B cell (primary cell): Measurements from ENCODE around the gene DDHD1. TPM values are rescaled to one million over a fixed set of nuclear protein-coding genes. Genes with fewer than 3 reads are reported as not detected.

ENCODE experiments used
- ATAC-seq: fragments of 200-7000 bp; cut with Tn5 transposase; one replicate; pipeline ENCODE4 v1.10.0; 2021; ENCODE audit warnings: low read depth, mild to moderate bottlenecking, moderate number of reproducible peaks, moderate library complexity
- CTCF ChIA-PET: fragments of 350-600 bp; sonication (Branson Sonifier 250); formaldehyde crosslinking; loops from one replicate; lab custom pipeline; 2021; ENCODE audit warnings: antibody characterized with exemption, inconsistent platforms; lab: Charles Lee
- POLR2A ChIA-PET: fragments of 350-600 bp; sonication (Branson Sonifier 250); formaldehyde crosslinking; loops from one replicate; lab custom pipeline; 2021; ENCODE audit warnings: antibody characterized with exemption; lab: Charles Lee
- DNase-seq: peaks from one replicate; pipeline ENCODE4 v3.0.0; 2013
- H2AFZ ChIP-seq: 2 replicates; pipeline ENCODE4 v1.6.1; 2012; ENCODE audit warnings: mild to moderate bottlenecking, low read depth, low read length; ENCODE audit not compliant: insufficient read depth, poor library complexity, severe bottlenecking
- H3K27ac ChIP-seq, 2 donors: 1 replicate in 1 of 2; 2 replicates in 1 of 2; pipeline ENCODE4 v1.5.1; 2012 to 2013; ENCODE audit warnings: low read length in 2 of 2, mild to moderate bottlenecking in 2 of 2, moderate library complexity in 1 of 2
- H3K27me3 ChIP-seq, 4 experiments: fragments of 200-600 bp in 1 of 4; sonication (generic) in 1 of 4; replicated peaks in 1 of 4; 1 replicate in 2 of 4; 2 replicates in 2 of 4; pipeline versions ENCODE4 v1.6.1 to v1.7.0; 2013 to 2016; ENCODE audit warnings: low read length in 3 of 4, mild to moderate bottlenecking in 2 of 4, mixed read lengths in 1 of 4, moderate library complexity in 1 of 4; ENCODE audit not compliant: insufficient read depth in 4 of 4, control insufficient read depth in 3 of 4; ENCODE audit errors: control extremely low read depth in 1 of 4
- H3K36me3 ChIP-seq, 2 experiments: replicated peaks in 1 of 2; 1 replicate in 1 of 2; 2 replicates in 1 of 2; pipeline versions ENCODE4 v1.6.1 to v1.7.1; 2013; ENCODE audit warnings: low read length in 1 of 2; ENCODE audit not compliant: insufficient read depth in 2 of 2, control insufficient read depth in 1 of 2; ENCODE audit errors: control extremely low read depth in 1 of 2, extremely low read depth in 1 of 2
- H3K4me1 ChIP-seq, 2 donors: fragments of 200-600 bp in 1 of 2; sonication (generic) in 1 of 2; 1 replicate in 1 of 2; 2 replicates in 1 of 2; pipeline versions ENCODE4 v1.5.1 to v1.6.1; 2013 to 2017; ENCODE audit warnings: low read length in 2 of 2; ENCODE audit not compliant: control insufficient read depth in 2 of 2, insufficient read depth in 2 of 2
- H3K4me2 ChIP-seq: replicated peaks from 2 replicates; pipeline ENCODE3; 2012; ENCODE audit warnings: mild to moderate bottlenecking, low read depth, low read length; ENCODE audit not compliant: poor library complexity, severe bottlenecking
- H3K4me3 ChIP-seq, 5 experiments: fragments of 200-600 bp in 1 of 5; sonication (generic) in 1 of 5; 1 replicate in 3 of 5; 2 replicates in 2 of 5; pipeline versions ENCODE4 v1.5.1 to v1.7.0; 2011 to 2016; ENCODE audit warnings: low read length in 4 of 5, mild to moderate bottlenecking in 4 of 5, low read depth in 2 of 5, control low read depth in 1 of 5, moderate library complexity in 1 of 5; ENCODE audit not compliant: insufficient read depth in 1 of 5; ENCODE audit errors: control extremely low read depth in 1 of 5, extremely low read depth in 1 of 5
- H3K79me2 ChIP-seq: fragments of 200-600 bp; sonication (generic); one replicate; pipeline ENCODE4 v1.6.0; 2016; ENCODE audit warnings: low read length; ENCODE audit not compliant: control insufficient read depth, insufficient read depth
- H3K9ac ChIP-seq: fragments of 200-600 bp; sonication (generic); 2 replicates; pipeline ENCODE4 v1.6.1; 2017; ENCODE audit warnings: mild to moderate bottlenecking, low read length, moderate library complexity
- H3K9me3 ChIP-seq, 3 donors: one replicate each; pipeline versions ENCODE4 v1.6.1 to v1.7.1; 2013; ENCODE audit warnings: low read length in 2 of 3; ENCODE audit not compliant: control insufficient read depth in 2 of 3, insufficient read depth in 1 of 3; ENCODE audit errors: control extremely low read depth in 1 of 3
- H4K20me1 ChIP-seq: 2 replicates; pipeline ENCODE4 v1.6.0; 2012; ENCODE audit warnings: mild to moderate bottlenecking, low read length; ENCODE audit not compliant: insufficient read depth, control insufficient read depth, poor library complexity, severe bottlenecking
- H3K27ac Mint-ChIP-seq: one replicate; pipeline ENCODE4 v1.8.0; 2021; ENCODE audit warnings: mixed read lengths
- H3K27me3 Mint-ChIP-seq: one replicate; pipeline ENCODE4 v1.8.0; 2021; ENCODE audit warnings: mixed read lengths
- H3K4me1 Mint-ChIP-seq: one replicate; pipeline ENCODE4 v1.8.0; 2021; ENCODE audit warnings: mixed read lengths
- H3K4me3 Mint-ChIP-seq: one replicate; pipeline ENCODE4 v1.8.0; 2021; ENCODE audit warnings: mixed read lengths
- H3K9me3 Mint-ChIP-seq: one replicate; pipeline ENCODE4 v1.8.0; 2022; ENCODE audit warnings: mixed read lengths; ENCODE audit not compliant: insufficient read depth
- EZH2 ChIP-seq: IDR thresholded peaks from 2 replicates; pipeline ENCODE4 v1.6.1; 2012; ENCODE audit warnings: borderline replicate concordance, low read depth, mild to moderate bottlenecking, moderate library complexity, low read length; ENCODE audit not compliant: insufficient read depth, poor library complexity, severe bottlenecking
- WGBS: methylation state at CpG from one replicate; pipeline ENCODE4 v1.1.5; 2013; ENCODE audit warnings: missing lambda C conversion rate; ENCODE audit not compliant: insufficient coverage; 5-methylcytosine and 5-hydroxymethylcytosine counted together
- intact Hi-C: fragments of 100-400 bp; cut with micrococcal nuclease; formaldehyde crosslinking; loops from one replicate; pipeline ENCODE4 v1.10.0; 2022
- polyA plus RNA-seq: library from polyadenylated mRNA; depleted of rRNA; stranded (reverse); fragments of >200 nt; gene quantifications from 2 replicates; pipeline ENCODE4 v1.2.3, GENCODE V29; 2012
- total RNA-seq, 2 donors: library from RNA; stranded (reverse); fragments of 120-200 nt in 1 of 2; gene quantifications; 1 replicate in 1 of 2; 2 replicates in 1 of 2; pipeline versions ENCODE4 v1.2.3 to v1.2.4, GENCODE V29; 2013 to 2022
- TF ChIP-seq, protein P1 (sequence below): fragments of 200-600 bp; IDR thresholded peaks from one replicate; pipeline ENCODE4 v1.8.0; 2022; ENCODE audit warnings: antibody characterized with exemption, mild to moderate bottlenecking

DDHD1 gene
- total and polyA plus RNA-seq, 2 donors (not counting 1 experiment from before 2014, with no cell fraction given): 7.1 to 75.4 TPM

DNA sequence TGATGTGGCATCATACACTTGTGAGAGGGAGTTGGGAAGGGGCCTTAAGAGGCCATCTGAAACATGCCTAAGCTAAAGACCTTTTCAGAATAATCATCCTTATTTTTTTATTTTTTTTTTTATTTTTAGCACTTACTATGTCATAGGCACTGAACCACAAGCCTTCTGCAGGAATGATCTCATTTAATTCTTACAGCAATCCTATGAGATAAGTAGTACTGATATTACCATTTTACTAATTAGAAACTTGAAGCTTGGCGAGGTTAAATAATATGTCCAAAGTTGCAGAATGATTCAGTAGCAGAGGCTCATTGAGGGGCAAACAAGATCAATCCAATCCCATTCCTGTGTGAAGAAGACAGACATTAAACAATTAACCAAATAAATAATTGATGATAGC is 33.4 kb upstream of the DDHD1 start:
- H3K4me3 ChIP-seq: no peak overlapping the region
- TF ChIP-seq EZH2: no peak
- TF ChIP-seq, protein P1, sequence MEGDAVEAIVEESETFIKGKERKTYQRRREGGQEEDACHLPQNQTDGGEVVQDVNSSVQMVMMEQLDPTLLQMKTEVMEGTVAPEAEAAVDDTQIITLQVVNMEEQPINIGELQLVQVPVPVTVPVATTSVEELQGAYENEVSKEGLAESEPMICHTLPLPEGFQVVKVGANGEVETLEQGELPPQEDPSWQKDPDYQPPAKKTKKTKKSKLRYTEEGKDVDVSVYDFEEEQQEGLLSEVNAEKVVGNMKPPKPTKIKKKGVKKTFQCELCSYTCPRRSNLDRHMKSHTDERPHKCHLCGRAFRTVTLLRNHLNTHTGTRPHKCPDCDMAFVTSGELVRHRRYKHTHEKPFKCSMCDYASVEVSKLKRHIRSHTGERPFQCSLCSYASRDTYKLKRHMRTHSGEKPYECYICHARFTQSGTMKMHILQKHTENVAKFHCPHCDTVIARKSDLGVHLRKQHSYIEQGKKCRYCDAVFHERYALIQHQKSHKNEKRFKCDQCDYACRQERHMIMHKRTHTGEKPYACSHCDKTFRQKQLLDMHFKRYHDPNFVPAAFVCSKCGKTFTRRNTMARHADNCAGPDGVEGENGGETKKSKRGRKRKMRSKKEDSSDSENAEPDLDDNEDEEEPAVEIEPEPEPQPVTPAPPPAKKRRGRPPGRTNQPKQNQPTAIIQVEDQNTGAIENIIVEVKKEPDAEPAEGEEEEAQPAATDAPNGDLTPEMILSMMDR: no peak
- no peak overlapping the region for H3K9ac ChIP-seq
- H3K36me3 ChIP-seq: no peaks in the 10 kb centered on the region
- no peaks in the 10 kb centered on the region for H3K4me1 ChIP-seq
- H3K27ac ChIP-seq: no peak overlapping the region
- Mint-ChIP-seq H3K27me3 (no peaks in the 10 kb centered on the region), H3K9me3 (no peaks in the 10 kb centered on the region), H3K4me3 (no peak overlapping the region), H3K27ac (no peak overlapping the region), H3K4me1 (no peaks in the 10 kb centered on the region)
- ChIA-PET CTCF (no interaction called here), POLR2A (no interaction called here)
- no peak overlapping the region for H2AFZ ChIP-seq
- intact Hi-C loops: no loop called here
- no peak overlapping the region for H3K4me2 ChIP-seq
- WGBS: no CpG with 5 or more reads among the region's 1 CpG
- no peaks in the 10 kb centered on the region for H3K79me2 ChIP-seq
- H3K27me3 ChIP-seq: no peaks in the 10 kb centered on the region
- no peak for DNase-seq
- H3K9me3 ChIP-seq: no peaks in the 10 kb centered on the region
- H4K20me1 ChIP-seq: no peaks in the 10 kb centered on the region
- ATAC-seq: no peak

- H3K9me3 ChIP-seq: peaks cover 0 to 6% (median 0%) of the 10 kb centered on the region in 3 donors
- H3K27me3 ChIP-seq: no peaks in the 10 kb centered on the region
- Mint-ChIP-seq H3K4me1 (no peaks in the 10 kb centered on the region), H3K4me3 (no peak overlapping the region), H3K27ac (no peak overlapping the region), H3K9me3 (no peaks in the 10 kb centered on the region), H3K27me3 (peaks cover 3% of the 10 kb centered on the region)
- H3K27ac ChIP-seq: no peak overlapping the region
- ChIA-PET POLR2A (no interaction called here), CTCF (no interaction called here)
- H4K20me1 ChIP-seq: no peaks in the 10 kb centered on the region
- H3K4me2 ChIP-seq: no peak overlapping the region
- H3K79me2 ChIP-seq: no peaks in the 10 kb centered on the region
- WGBS: 78% methylated on average over 1 of the region's 2 CpGs
- no peak overlapping the region for H2AFZ ChIP-seq
- ATAC-seq (no peak), DNase-seq (no peak)
- no peaks in the 10 kb centered on the region for H3K4me1 ChIP-seq
- H3K36me3 ChIP-seq: no peaks in the 10 kb centered on the region
- intact Hi-C loops: no loop called here
- no peak overlapping the region for H3K9ac ChIP-seq
- H3K4me3 ChIP-seq: no peak overlapping the region
- TF ChIP-seq, protein P1: no peak
- TF ChIP-seq EZH2: no peak
These were observed 30.5 kb upstream of the DDHD1 start for GRCh38 chr14:53183611-53184010.
